Activated CD4-positive, alpha-beta T cell treated with anti-CD3 and anti-CD28 coated beads for 36 hours (primary cell): ENCODE measurements around the gene ARHGEF19. TPM values are rescaled to one million over a fixed set of nuclear protein-coding genes. Genes with fewer than 3 reads are reported as not detected.
"Not testable (repeated sequence)": the region's sequence is repeated elsewhere in the genome, so short reads cannot be mapped to it uniquely, and the experiment has no call there.

Source experiments
- ATAC-seq: fragments of 200-7000 bp; cut with Tn5 transposase; one replicate; pipeline ENCODE4 v1.10.0; 2021; ENCODE audit warnings: mild to moderate bottlenecking, moderate library complexity
- CTCF ChIA-PET: fragments of 350-600 bp; sonication (Branson Sonifier 250); formaldehyde crosslinking; loops from one replicate; lab custom pipeline; 2021; ENCODE audit warnings: antibody characterized with exemption; lab: Charles Lee
- POLR2A ChIA-PET: fragments of 350-600 bp; sonication (Branson Sonifier 250); formaldehyde crosslinking; loops from one replicate; lab custom pipeline; 2021; ENCODE audit warnings: antibody characterized with exemption, inconsistent platforms; lab: Charles Lee
- DNase-seq: peaks from one replicate; pipeline ENCODE4 v3.0.0-alpha.2; 2020
- H3K27ac Mint-ChIP-seq: one replicate; pipeline ENCODE4 v1.8.0; 2021; ENCODE audit warnings: mixed read lengths
- H3K27me3 Mint-ChIP-seq: one replicate; pipeline ENCODE4 v1.8.0; 2021; ENCODE audit warnings: mixed read lengths
- H3K36me3 Mint-ChIP-seq: one replicate; pipeline ENCODE4 v1.8.0; 2021; ENCODE audit warnings: low read depth, mixed read lengths
- H3K4me1 Mint-ChIP-seq: one replicate; pipeline ENCODE4 v1.8.0; 2021; ENCODE audit warnings: mixed read lengths
- H3K4me3 Mint-ChIP-seq: one replicate; pipeline ENCODE4 v1.8.0; 2021; ENCODE audit warnings: mild to moderate bottlenecking, moderate library complexity, mixed read lengths
- H3K9me3 Mint-ChIP-seq: one replicate; pipeline ENCODE4 v1.8.0; 2021; ENCODE audit warnings: low read depth, mixed read lengths
- intact Hi-C, 2 experiments: fragments of 100-400 bp; cut with DNase I in 1 of 2; cut with micrococcal nuclease in 1 of 2; formaldehyde crosslinking; loops; one replicate each; pipeline versions ENCODE4 v1.14.2 to v1.15.1; 2022 to 2024; cut with DNase I, micrococcal nuclease
- total RNA-seq, 2 experiments: library from RNA; stranded (reverse); gene quantifications; one replicate each; pipeline ENCODE4 v1.2.3, GENCODE V29; 2021

The ARHGEF19 gene
- 1 to 10 TPM; 4.9 to 6.5 TPM for total RNA-seq

DNA sequence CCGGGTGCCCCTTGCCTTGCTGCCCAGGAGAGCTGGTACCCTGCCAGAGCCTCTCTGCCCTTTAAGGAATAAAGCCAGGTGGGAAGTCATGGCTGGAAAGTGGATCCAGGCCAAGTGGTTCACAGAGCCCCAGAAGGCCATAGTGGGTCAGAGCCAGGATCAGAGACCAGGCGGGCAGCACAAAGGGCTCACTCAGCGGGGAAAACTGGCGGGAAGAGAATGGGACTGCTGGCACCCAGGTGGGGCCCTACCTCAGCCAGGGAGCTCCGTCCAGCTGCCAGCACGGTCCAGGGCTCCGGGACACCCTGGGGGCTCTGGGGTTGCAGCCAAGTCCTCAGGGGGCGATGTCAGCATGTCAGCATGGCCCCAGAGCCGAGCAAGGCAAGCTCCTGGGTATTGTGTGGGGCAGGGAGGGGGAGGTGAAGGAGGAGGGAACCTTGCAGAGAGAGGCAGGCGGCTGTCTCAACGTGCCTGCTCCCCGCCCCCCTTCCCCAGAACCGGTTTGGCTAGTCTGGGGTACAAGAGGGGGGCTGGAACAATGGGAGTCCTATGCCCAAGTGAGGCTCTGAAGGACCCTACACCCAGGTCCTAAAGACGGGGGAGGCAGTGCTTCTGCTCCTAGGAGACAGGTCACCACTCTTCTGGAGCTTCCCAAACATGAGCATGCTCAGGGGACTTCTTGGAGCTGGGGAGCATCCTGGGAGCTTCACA lies at the start of gene ARHGEF19:
Gene ARHGEF19, minus strand, starts transcription at position 402 of the 711 bp plus-strand sequence. CDS start 3,598 bp downstream, outside the sequence.
- no peak within 1 kb of the TSS for H3K27ac Mint-ChIP-seq
- CTCF ChIA-PET, result interaction anchor here (0.6 kb wide), 1 partner anchor 32 kb away, joined by 3 read pairs; no protein-coding TSS in a partner anchor
- ATAC-seq, result no peak

GRCh38 chr1:16262067-16262466 lies 49.6 kb upstream of the ARHGEF19 start:
- Mint-ChIP-seq H3K9me3 (no peaks in the 10 kb centered on the region), H3K4me3 (no peak overlapping the region), H3K36me3 (no peaks in the 10 kb centered on the region), H3K27me3 (no peaks in the 10 kb centered on the region), H3K27ac (no peak overlapping the region), H3K4me1 (peaks cover 5% of the 10 kb centered on the region)
- intact Hi-C loops, result loop anchor here in 1 of 2 experiments (5.0 kb wide), 1 partner anchor 675 kb away; no protein-coding TSS in a partner anchor
- DNase-seq (no peak), ATAC-seq (no peak)
- CTCF ChIA-PET, result interaction anchor here (0.9 to 1.3 kb wide), 2 partner anchors 10 to 526 kb away, joined by 3 read pairs; partner anchors contain the start of gene SLC25A34
- POLR2A ChIA-PET, result no interaction called here

More for the DNA sequence above, at the start of gene ARHGEF19:
- peaks cover 13% of the 10 kb centered on the region for H3K4me1 Mint-ChIP-seq
- H3K27me3 Mint-ChIP-seq, result no peaks in the 10 kb centered on the region
- H3K9me3 Mint-ChIP-seq, result no peaks in the 10 kb centered on the region
- POLR2A ChIA-PET, result no interaction called here
- intact Hi-C loops, result no loop called here
- no peaks in the 10 kb centered on the region for H3K36me3 Mint-ChIP-seq
- peak; percentile 15 for DNase-seq
- H3K4me3 Mint-ChIP-seq, result no peak within 1 kb of the TSS

GRCh38 chr1:16260814-16261213 lies 48.4 kb upstream of the ARHGEF19 start:
- Mint-ChIP-seq H3K36me3 (peaks cover 1% of the 10 kb centered on the region), H3K27me3 (no peaks in the 10 kb centered on the region), H3K27ac (no peak overlapping the region), H3K4me1 (no peaks in the 10 kb centered on the region), H3K4me3 (no peak overlapping the region), H3K9me3 (no peaks in the 10 kb centered on the region)
- intact Hi-C loops, result loop anchor here in 1 of 2 experiments (5.0 kb wide), 1 partner anchor 676 kb away; no protein-coding TSS in a partner anchor
- ATAC-seq (no peak), DNase-seq (no peak)
- CTCF ChIA-PET, result interaction anchor here (0.7 to 1.4 kb wide), 4 partner anchors 9 to 233 kb away, joined by 3 to 7 read pairs (median 3); no protein-coding TSS in a partner anchor
- POLR2A ChIA-PET, result no interaction called here

DNA sequence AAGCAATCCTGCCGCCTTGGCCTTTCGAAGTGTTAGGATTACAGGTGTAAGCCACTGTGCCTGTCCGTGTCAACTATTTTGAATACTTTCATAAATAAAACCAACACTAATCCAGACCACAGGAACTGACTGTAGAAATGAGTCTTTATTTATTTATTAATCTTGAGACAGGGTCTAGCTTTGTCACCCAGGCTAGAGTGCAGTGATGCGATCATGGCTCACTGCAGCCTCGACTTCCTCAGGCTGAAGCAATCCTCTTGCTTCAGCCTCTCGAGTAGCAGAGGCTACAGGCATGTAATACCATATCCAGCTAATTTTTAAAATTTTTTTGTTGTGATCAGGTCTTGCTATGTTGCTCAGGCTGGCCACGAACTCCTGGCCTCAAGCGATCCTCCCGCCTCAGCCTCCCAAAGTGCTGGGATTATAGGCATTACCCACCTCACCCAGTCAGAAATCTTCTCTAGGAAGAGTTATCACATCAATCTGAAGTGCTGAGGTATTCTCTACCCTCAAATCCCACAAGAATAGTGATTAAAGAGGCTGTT lies 46.2 kb upstream of the ARHGEF19 start:
- ATAC-seq, result no peak
- intact Hi-C loops, result no loop called here
- POLR2A ChIA-PET, result no interaction called here
- Mint-ChIP-seq H3K27me3 (no peaks in the 10 kb centered on the region), H3K9me3 (no peaks in the 10 kb centered on the region), H3K36me3 (peaks cover 1% of the 10 kb centered on the region), H3K4me1 (no peaks in the 10 kb centered on the region), H3K27ac (no peak overlapping the region), H3K4me3 (no peak overlapping the region)
- CTCF ChIA-PET, result no interaction called here
- no peak for DNase-seq

- Mint-ChIP-seq H3K9me3 (no peaks in the 10 kb centered on the region), H3K4me3 (no peak overlapping the region), H3K27ac (no peak overlapping the region), H3K27me3 (no peaks in the 10 kb centered on the region), H3K4me1 (no peaks in the 10 kb centered on the region), H3K36me3 (peaks cover 3% of the 10 kb centered on the region)
- intact Hi-C loops, result no loop called here
- DNase-seq (no peak), ATAC-seq (no peak)
- POLR2A ChIA-PET, result no interaction called here
- CTCF ChIA-PET, result interaction anchor here (0.9 kb wide), 1 partner anchor 13 kb away, joined by 3 read pairs; no protein-coding TSS in a partner anchor
Measured at GRCh38 chr1:16257968-16258367, 45.5 kb upstream of the ARHGEF19 start.

DNA sequence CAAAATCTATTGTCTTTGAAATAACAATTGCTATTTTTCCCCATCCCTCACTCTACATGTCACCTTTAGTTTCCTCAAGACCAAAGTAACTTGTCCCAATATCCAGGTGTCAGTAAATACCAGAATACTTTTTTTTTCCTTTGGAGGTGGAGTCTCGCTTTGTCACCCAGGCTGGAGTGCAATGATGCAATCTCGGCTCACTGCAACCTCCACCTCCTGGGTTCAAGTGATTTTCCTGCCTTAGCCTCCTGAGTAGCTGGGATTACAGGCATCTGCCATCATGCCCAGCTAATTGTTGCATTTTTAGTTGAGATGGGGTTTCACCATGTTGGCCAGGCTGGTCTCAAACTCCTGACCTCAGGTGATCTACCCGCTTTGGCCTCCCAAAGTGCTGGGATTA lies 45.1 kb upstream of the ARHGEF19 start:
- intact Hi-C loops, result not testable (repeated sequence)

GRCh38 chr1:16256478-16256877 lies 44.0 kb upstream of the ARHGEF19 start:
- CTCF ChIA-PET, result no interaction called here
- Mint-ChIP-seq H3K27ac (no peak overlapping the region), H3K4me3 (no peak overlapping the region), H3K9me3 (no peaks in the 10 kb centered on the region), H3K4me1 (no peaks in the 10 kb centered on the region), H3K36me3 (peaks cover 13% of the 10 kb centered on the region), H3K27me3 (no peaks in the 10 kb centered on the region)
- intact Hi-C loops, result no loop called here
- no peak for ATAC-seq
- POLR2A ChIA-PET, result no interaction called here
- DNase-seq, result no peak

More for the DNA sequence above, 45.1 kb upstream of the ARHGEF19 start:
- H3K36me3 Mint-ChIP-seq, H3K27ac Mint-ChIP-seq, H3K4me1 Mint-ChIP-seq, H3K4me3 Mint-ChIP-seq, H3K27me3 Mint-ChIP-seq, POLR2A ChIA-PET, H3K9me3 Mint-ChIP-seq, DNase-seq, ATAC-seq: not testable (repeated sequence)
- CTCF ChIA-PET, result interaction anchor here (0.9 kb wide), 1 partner anchor 13 kb away, joined by 3 read pairs; no protein-coding TSS in a partner anchor

GRCh38 chr1:16254263-16254928 lies 41.9 kb upstream of the ARHGEF19 start:
- H3K27me3 Mint-ChIP-seq, result no peaks in the 10 kb centered on the region
- H3K27ac Mint-ChIP-seq, result no peak overlapping the region
- no peaks in the 10 kb centered on the region for H3K9me3 Mint-ChIP-seq
- ChIA-PET CTCF (interaction anchor here (0.6 to 2.4 kb wide), 4 partner anchors 8 to 34 kb away, joined by 3 to 14 read pairs (median 4); no protein-coding TSS in a partner anchor), POLR2A (no interaction called here)
- intact Hi-C loops, result no loop called here
- ATAC-seq (no peak), DNase-seq (no peak)
- peaks cover 12% of the 10 kb centered on the region for H3K4me1 Mint-ChIP-seq
- H3K36me3 Mint-ChIP-seq, result peaks cover 15% of the 10 kb centered on the region
- H3K4me3 Mint-ChIP-seq, result no peak overlapping the region

DNA sequence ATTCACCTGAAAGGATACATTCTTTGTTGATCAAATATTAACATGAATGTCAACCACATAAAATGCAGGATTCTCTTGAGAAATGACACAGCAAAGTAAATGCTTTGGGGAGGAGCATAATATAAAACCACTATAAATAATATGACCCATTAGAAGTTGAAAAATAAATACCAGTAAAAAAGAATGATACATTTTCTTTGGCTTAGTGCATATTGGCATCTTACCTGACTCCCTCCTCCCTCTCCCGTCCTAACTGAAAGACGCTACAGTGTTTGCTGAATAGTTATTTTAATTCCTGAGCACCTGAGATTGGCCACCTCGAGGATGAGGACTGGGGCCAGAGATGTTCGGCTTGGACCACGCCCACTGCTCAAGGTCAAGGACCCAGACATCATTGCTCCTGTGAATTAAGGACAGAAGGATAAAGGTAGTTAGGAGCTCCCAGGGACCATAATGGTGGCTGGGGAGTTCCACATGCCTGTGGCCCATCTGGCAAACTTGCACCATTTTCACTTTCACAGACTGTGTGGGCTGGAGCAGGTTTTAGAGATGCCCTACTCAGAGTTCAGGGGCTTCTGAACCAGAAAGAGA lies 41.0 kb upstream of the ARHGEF19 start:
- ATAC-seq, result no peak
- CTCF ChIA-PET, result interaction anchor here (0.6 to 2.4 kb wide), 4 partner anchors 8 to 35 kb away, joined by 3 to 14 read pairs (median 4); no protein-coding TSS in a partner anchor
- Mint-ChIP-seq H3K27me3 (no peaks in the 10 kb centered on the region), H3K27ac (no peak overlapping the region), H3K9me3 (no peaks in the 10 kb centered on the region), H3K4me1 (peaks cover 21% of the 10 kb centered on the region), H3K36me3 (peaks cover 15% of the 10 kb centered on the region), H3K4me3 (no peak overlapping the region)
- POLR2A ChIA-PET, result no interaction called here
- intact Hi-C loops, result no loop called here
- DNase-seq, result no peak

GRCh38 chr1:16252912-16253311 lies 40.5 kb upstream of the ARHGEF19 start:
- Mint-ChIP-seq H3K27ac (no peak overlapping the region), H3K27me3 (no peaks in the 10 kb centered on the region), H3K4me1 (peaks cover 21% of the 10 kb centered on the region), H3K9me3 (no peaks in the 10 kb centered on the region), H3K4me3 (no peak overlapping the region), H3K36me3 (peaks cover 15% of the 10 kb centered on the region)
- ChIA-PET POLR2A (no interaction called here), CTCF (interaction anchor here (2.4 kb wide), 1 partner anchor 9 kb away, joined by 14 read pairs; no protein-coding TSS in a partner anchor)
- intact Hi-C loops, result no loop called here
- DNase-seq, result no peak
- ATAC-seq, result no peak

DNA sequence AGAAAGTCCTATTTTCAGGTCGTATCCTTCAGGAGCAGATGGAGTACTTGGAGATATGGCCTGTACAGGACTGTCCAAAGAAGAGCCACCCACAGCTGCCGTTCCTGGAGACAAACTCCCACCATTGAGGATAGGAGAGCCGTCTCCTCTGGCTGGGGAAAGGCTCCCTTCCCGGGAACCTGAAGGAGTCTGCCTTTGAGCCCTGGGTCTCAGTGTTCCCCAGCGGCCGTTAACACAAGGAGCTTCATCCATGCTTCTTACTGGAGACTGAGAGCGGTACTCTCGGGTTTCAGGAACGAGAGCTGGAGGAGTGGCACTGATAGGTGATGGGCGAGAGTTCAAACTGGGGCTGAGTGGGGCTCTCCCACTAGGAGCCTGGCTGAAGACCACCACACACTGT lies 38.9 kb upstream of the ARHGEF19 start:
- Mint-ChIP-seq H3K27ac (no peak overlapping the region), H3K27me3 (no peaks in the 10 kb centered on the region), H3K9me3 (no peaks in the 10 kb centered on the region), H3K36me3 (peaks cover 14% of the 10 kb centered on the region), H3K4me3 (no peak overlapping the region), H3K4me1 (peaks cover 21% of the 10 kb centered on the region)
- DNase-seq, result no peak
- ATAC-seq, result no peak
- CTCF ChIA-PET, result interaction anchor here (0.8 kb wide), 1 partner anchor 10 kb away, joined by 3 read pairs; no protein-coding TSS in a partner anchor
- intact Hi-C loops, result no loop called here
- POLR2A ChIA-PET, result no interaction called here
